ENCODE results near the gene EBF3.

Gene EBF3

GRCh38 chr10:129876838-129877237 lies 87.2 kb downstream of the EBF3 start:
- no peak overlapping the region for H3K4me3 ChIP-seq (ENCODE audit: low read length)
- no peak for TF ChIP-seq ZNF274 (IDR thresholded peaks at IDR 0.05; ENCODE audit: low read depth, low read length)

GRCh38 chr10:129875993-129876726 lies 87.9 kb downstream of the EBF3 start:
- H3K4me3 ChIP-seq (ENCODE audit: low read length): no peak overlapping the region
- TF ChIP-seq ZNF274 (IDR thresholded peaks at IDR 0.05; ENCODE audit: low read depth, low read length): no peak

- H3K4me3 ChIP-seq (ENCODE audit: low read length): no peak overlapping the region
- no peak for TF ChIP-seq ZNF274 (IDR thresholded peaks at IDR 0.05; ENCODE audit: low read depth, low read length)
Observed at GRCh38 chr10:129873351-129873750, 90.7 kb downstream of the EBF3 start.

DNA sequence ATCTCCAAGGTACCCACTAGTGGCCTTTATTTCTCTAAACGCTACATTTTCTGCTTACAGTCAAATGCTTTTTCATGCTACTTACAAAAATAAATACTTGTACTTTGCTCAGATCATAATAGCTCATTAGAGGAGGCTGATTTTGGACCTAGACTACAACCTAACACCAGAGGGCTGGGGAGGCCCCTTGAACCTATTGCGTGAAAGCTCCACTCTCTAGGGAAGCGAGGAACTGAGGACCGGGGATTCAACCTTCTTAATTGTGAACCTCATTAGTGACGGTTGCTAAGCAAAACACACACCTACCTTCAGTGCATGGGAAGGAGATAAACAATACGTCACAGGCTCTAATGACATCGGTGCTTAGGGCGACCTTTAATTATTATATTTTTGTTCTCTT lies 92.1 kb downstream of the EBF3 start:
- no peak overlapping the region for H3K4me3 ChIP-seq (ENCODE audit: low read length)
- TF ChIP-seq ZNF274 (IDR thresholded peaks at IDR 0.05; ENCODE audit: low read depth, low read length): no peak

- no peak overlapping the region for H3K4me3 ChIP-seq (ENCODE audit: low read length)
- TF ChIP-seq ZNF274 (IDR thresholded peaks at IDR 0.05; ENCODE audit: low read depth, low read length): no peak
Observed at GRCh38 chr10:129870961-129871621, 93.0 kb downstream of the EBF3 start.

- H3K4me3 ChIP-seq (ENCODE audit: low read length): no peak overlapping the region
- no peak for TF ChIP-seq ZNF274 (IDR thresholded peaks at IDR 0.05; ENCODE audit: low read depth, low read length)
Observed at GRCh38 chr10:129870474-129870757, 93.7 kb downstream of the EBF3 start.

GRCh38 chr10:129869596-129870473 lies 94.2 kb downstream of the EBF3 start:
- no peak for TF ChIP-seq ZNF274 (IDR thresholded peaks at IDR 0.05; ENCODE audit: low read depth, low read length)
- H3K4me3 ChIP-seq (ENCODE audit: low read length): no peak overlapping the region

DNA sequence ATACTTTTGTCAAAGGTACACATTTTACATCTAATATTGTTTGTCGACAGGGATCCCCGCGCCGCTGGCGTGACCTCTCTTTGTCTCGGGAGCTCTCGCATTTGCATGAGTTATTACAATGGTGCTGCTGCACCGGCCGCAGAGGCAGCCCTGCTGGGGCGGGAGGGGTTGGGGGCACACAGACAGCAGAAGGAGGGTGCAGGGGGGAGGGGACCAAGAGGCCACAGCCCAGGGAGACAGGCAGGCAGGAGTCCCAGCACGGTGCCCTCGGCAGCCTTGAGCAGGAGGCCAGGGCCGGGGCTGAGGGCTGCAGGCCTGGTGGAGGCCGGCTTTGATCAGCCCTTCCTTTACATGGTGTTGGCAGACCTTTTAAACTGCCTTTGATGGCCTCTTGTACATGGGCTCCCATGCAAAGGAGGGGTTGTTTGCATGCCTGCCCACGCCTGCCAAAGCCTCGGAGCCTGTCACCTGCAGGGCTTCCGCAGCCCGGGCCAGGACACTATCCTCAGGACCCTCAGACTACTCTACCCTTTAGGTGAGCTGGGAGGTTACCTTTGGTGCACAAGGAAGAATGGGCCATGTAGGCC lies 95.5 kb downstream of the EBF3 start:
- no peak for TF ChIP-seq ZNF274 (IDR thresholded peaks at IDR 0.05; ENCODE audit: low read depth, low read length)
- H3K4me3 ChIP-seq (ENCODE audit: low read length): no peak overlapping the region

DNA sequence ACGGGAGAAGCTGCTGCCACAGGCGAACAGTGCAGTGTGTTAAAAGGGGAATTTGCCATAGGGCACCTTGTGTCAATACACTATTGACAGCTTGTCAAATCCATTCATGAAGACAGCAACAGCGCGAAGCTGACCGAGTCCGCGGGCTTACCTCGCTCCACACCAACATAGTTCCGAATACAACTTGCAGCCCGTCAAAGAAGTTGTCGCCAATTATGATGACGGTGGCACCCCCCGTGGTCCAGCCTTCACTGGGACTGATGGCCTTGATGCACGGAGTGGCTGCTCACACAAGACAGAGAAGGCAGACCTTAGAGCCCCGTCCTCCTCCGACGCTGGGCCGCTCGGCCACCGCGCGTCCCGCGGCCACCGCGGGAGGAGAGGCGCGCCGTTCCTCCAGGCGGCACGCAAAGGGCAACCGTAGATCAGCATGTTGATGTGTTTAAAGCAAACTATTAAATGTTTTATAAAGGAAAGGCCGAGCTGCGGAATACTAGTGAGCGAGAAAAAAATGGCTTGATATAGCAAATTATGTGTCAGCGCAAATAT lies 96.4 kb downstream of the EBF3 start:
- H3K4me3 ChIP-seq (ENCODE audit: low read length): no peak overlapping the region
- no peak for TF ChIP-seq ZNF274 (IDR thresholded peaks at IDR 0.05; ENCODE audit: low read depth, low read length)

GRCh38 chr10:129866894-129867293 lies 97.2 kb downstream of the EBF3 start:
- H3K4me3 ChIP-seq (ENCODE audit: low read length): no peak overlapping the region
- TF ChIP-seq ZNF274 (IDR thresholded peaks at IDR 0.05; ENCODE audit: low read depth, low read length): no peak

- no peak for TF ChIP-seq ZNF274 (IDR thresholded peaks at IDR 0.05; ENCODE audit: low read depth, low read length)
- no peak overlapping the region for H3K4me3 ChIP-seq (ENCODE audit: low read length)
Observed at GRCh38 chr10:129865960-129866359, 98.1 kb downstream of the EBF3 start.

DNA sequence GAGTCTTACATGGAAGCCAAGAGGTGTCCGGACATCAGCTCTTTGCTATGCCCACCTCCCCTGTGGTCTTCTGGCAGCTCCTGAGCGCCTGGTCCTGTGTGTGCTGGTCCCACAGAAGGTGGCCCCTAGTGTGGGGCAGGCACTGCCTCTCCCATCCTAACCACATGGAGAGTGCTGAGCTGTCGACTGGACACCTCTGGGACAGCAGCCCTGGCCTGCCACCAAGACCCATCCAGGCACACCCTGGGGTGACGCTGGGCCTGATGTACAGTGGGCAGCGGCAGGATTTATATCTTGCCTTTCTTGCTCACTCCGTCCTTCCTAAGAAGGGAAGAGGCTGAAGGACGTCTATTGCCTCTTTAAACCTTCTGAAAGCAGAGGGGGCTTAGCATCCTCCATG lies 98.7 kb downstream of the EBF3 start:
- H3K4me3 ChIP-seq (ENCODE audit: low read length): no peak overlapping the region
- TF ChIP-seq ZNF274 (IDR thresholded peaks at IDR 0.05; ENCODE audit: low read depth, low read length): no peak

DNA sequence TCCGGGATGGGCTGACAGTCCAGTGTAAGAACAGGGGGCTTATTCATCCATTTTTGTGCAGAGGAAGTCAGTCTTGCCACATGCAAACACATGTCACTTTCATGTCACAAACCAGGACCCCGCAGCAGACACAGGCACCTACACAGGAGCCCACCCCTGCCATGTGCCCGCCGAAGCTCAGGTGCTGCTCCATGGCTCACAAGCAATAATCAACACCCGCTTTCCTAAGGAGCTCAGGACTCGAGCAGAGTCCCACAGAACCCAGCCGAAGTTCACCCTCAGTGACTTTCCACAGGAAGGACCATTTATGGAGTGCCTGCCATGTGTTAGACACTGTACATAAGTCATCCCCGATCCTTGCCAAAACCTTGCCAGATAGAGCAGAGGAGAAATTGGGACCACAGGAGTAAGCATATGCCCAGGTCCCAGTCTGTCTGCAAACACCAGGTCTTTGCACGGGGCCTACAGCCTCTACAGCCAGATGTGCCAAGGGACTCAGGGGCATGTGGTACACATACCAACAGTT lies 99.4 kb downstream of the EBF3 start:
- H3K4me3 ChIP-seq (ENCODE audit: low read length): no peak overlapping the region
- TF ChIP-seq ZNF274 (IDR thresholded peaks at IDR 0.05; ENCODE audit: low read depth, low read length): no peak

- H3K4me3 ChIP-seq (ENCODE audit: low read length): no peak overlapping the region
- no peak for TF ChIP-seq ZNF274 (IDR thresholded peaks at IDR 0.05; ENCODE audit: low read depth, low read length)
Observed at GRCh38 chr10:129864082-129864481, 100.0 kb downstream of the EBF3 start.

Data from GM08714 (cell line).